Measurements from ENCODE around the gene ITPKA. TPM values are rescaled to one million over a fixed set of nuclear protein-coding genes. Genes with fewer than 3 reads are reported as not detected.

ITPKA gene
- total RNA-seq, 4 donors from 2014 or later: 1.6 to 3.7 TPM; not detected in 2

DNA sequence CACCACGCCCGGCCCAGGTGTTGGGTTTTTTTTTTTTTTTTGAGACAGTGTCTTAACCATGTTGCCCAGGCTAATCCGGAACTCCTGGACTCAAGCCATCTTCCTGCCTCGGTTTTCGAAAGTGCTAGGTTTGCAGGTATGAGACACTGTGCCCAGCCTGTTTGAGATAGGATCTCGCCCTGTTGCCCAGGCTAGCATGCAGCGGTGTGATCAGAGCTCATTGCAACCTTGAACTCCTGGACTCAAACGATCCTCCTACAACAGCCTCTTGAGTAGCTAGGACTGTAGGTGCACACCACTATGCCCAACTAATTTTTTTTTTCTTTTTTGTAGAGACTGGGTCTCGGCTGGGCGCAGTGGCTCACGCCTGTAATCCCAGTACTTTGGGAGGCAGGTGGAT is 20.3 kb upstream of the ITPKA start:
- WGBS, 2 donors: 92 to 93% methylated on average over 11 of the region's 11 CpGs
- no peak overlapping the region for H3K4me3 ChIP-seq (ENCODE audit: low read depth, poor library complexity, severe bottlenecking)
- intact Hi-C loops (cut with DNase I; ENCODE audit: low total_unique reads): no loop called here
- TF ChIP-seq POLR2A (IDR thresholded peaks at IDR 0.05): no peak
- TF ChIP-seq, protein P1, sequence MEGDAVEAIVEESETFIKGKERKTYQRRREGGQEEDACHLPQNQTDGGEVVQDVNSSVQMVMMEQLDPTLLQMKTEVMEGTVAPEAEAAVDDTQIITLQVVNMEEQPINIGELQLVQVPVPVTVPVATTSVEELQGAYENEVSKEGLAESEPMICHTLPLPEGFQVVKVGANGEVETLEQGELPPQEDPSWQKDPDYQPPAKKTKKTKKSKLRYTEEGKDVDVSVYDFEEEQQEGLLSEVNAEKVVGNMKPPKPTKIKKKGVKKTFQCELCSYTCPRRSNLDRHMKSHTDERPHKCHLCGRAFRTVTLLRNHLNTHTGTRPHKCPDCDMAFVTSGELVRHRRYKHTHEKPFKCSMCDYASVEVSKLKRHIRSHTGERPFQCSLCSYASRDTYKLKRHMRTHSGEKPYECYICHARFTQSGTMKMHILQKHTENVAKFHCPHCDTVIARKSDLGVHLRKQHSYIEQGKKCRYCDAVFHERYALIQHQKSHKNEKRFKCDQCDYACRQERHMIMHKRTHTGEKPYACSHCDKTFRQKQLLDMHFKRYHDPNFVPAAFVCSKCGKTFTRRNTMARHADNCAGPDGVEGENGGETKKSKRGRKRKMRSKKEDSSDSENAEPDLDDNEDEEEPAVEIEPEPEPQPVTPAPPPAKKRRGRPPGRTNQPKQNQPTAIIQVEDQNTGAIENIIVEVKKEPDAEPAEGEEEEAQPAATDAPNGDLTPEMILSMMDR (IDR thresholded peaks at IDR 0.05): no peak
- DNase-seq (ENCODE audit: low spot score in 2 of 2): no peak

DNA sequence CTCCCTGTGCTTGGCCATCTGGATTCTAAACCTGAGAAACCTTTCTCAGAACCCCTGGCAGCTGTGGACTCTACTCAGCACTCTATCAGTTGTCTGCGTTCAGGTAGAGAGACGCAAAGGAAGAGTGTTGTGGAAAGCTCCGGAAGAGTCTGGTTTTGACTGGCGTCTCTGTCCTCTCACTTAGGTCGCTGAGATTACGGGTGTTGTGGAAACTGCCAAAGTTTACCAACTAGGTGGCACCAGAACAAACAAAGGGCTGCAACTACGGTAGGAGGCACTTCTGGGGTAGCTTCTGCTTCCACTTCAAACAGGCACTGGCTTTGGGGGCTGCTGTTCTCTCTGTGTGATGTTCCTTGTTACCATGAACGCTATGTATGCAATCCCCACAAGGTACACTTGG is 19.2 kb upstream of the ITPKA start:
- intact Hi-C loops (cut with DNase I; ENCODE audit: low total_unique reads): no loop called here
- 86 to 93% methylated on average over 8 of the region's 8 CpGs for WGBS, 2 donors
- H3K4me3 ChIP-seq (ENCODE audit: low read depth, poor library complexity, severe bottlenecking): no peak overlapping the region
- no peak for TF ChIP-seq POLR2A (IDR thresholded peaks at IDR 0.05)
- TF ChIP-seq, protein P1 (IDR thresholded peaks at IDR 0.05): no peak
- no peak for DNase-seq (ENCODE audit: low spot score in 2 of 2)

DNA sequence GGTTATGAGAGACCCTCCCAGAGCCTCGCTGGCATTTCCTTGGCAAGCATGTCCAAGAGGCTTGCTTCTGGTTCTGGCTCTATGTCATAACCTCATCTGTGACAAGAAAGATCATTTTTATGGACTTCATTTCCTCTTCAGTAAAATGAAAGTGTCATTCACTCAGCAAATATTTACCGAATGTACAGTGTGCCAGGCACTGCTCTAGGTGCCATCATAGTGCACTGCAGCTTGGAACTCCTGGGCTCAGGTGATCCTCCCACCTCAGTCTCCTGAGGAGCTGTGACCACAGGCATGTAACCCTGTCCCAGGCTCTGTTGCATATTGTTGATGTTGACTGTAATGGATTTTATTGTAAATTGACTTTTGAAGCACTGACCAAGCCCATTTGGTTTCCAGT is 18.7 kb upstream of the ITPKA start:
- no peak for TF ChIP-seq POLR2A (IDR thresholded peaks at IDR 0.05)
- TF ChIP-seq, protein P1 (IDR thresholded peaks at IDR 0.05): no peak
- intact Hi-C loops (cut with DNase I; ENCODE audit: low total_unique reads): no loop called here
- 73 to 87% methylated on average over 2 of the region's 2 CpGs for whole genome bisulfite sequencing, 2 donors
- H3K4me3 ChIP-seq (ENCODE audit: low read depth, poor library complexity, severe bottlenecking): no peak overlapping the region
- no peak for DNase-seq (ENCODE audit: low spot score in 2 of 2)

DNA sequence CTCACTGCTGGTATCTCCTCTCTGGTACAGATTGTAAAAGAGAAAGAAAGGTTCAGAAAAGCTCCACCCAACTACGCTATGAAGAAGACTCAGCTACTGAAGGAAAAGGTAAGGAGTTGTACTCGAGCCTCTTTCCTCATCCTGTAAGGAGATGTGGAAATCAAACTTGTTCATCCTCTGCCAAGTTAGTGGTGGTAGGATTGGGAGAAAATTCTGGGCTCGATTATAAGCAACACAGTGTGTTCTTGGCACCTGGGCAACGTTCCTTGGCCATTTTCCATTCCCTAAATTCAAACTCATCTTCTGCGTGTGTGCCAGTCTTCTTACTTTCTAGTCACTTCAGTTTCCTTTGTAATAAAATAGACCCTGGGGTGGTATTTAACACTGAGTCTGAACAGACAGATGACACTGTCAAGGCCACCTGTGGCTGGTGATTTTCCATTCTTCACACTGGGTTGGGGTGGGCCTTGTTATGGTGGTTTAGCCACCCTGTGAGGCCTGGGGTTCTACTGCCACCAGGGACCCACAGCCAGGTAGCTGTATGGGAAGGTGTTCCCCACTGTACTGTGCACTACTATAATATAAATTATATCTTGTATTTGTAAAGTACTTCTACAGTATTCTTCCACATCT is 17.1 kb upstream of the ITPKA start:
- TF ChIP-seq, protein P1 (IDR thresholded peaks at IDR 0.05): no peak
- no peak for TF ChIP-seq POLR2A (IDR thresholded peaks at IDR 0.05)
- H3K4me3 ChIP-seq (ENCODE audit: low read depth, poor library complexity, severe bottlenecking): no peak overlapping the region
- intact Hi-C loops (cut with DNase I; ENCODE audit: low total_unique reads): no loop called here
- DNase-seq (ENCODE audit: low spot score in 2 of 2): no peak
- 63 to 71% methylated on average over 5 of the region's 5 CpGs for WGBS, 2 donors

DNA sequence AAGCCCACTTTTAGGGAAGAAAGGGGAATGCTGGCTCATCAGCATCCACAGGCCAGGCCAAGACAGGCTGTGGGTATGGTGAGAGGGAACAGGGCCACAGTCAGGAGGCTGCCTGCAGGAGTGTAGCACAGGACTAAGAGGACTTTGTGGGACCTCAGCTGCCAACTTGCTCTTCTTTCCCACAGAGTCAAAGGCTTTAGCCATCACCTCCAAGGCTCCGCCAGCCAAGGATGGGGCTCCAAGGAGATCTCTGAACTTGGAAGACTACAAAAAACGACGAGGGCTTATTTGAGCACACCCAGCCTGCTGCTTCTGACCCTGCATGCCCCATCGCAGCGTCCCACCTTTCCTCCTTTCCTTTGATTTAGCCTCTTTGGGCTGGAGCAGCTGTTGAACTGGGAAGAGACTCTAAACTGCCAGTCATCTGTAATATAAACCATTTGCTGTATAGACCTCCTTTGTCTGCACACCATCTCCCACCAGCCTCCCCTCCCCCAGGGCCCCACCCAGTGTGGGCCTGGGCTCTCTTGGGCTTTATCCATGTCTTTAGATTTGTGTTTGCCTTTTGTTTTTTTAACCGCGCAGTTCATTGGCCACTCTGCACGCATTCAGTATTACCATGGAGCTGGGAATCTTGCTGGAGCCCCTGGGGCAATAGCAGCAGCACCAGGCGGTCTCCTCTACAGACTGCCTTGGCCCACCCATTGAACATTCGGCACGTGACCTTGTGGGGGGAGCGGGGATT is 13.1 kb upstream of the ITPKA start:
- 93 to 94% methylated on average over 12 of the region's 12 CpGs for WGBS, 2 donors
- no peak overlapping the region for H3K4me3 ChIP-seq (ENCODE audit: low read depth, poor library complexity, severe bottlenecking)
- DNase-seq (ENCODE audit: low spot score in 2 of 2): no peak
- intact Hi-C loops (cut with DNase I; ENCODE audit: low total_unique reads): no loop called here
- TF ChIP-seq, protein P1 (IDR thresholded peaks at IDR 0.05): no peak
- TF ChIP-seq POLR2A (IDR thresholded peaks at IDR 0.05): no peak
